Measurements from ENCODE around the gene UNC13A.

DNA sequence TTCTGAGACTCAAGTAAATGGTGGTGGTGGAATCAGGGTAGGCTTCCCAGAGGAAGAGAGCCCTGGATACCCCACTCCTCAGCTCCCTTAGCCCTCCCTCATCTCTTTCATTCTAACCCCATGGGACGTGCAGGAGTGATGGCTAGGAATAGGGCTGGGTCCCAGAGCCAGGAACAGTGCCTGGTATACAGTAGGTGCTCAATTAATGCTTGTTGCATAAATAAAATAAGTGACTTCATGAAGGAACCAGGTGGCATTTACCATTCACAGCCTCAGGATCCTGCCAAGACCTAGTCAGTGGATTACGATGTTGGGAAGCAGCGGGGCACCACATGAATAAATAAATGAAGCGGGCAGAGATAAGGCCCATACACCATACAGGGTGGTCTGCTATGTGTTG lies 3.9 kb downstream of the UNC13A start:
- TF ChIP-seq POLR2A (IDR thresholded peaks at IDR 0.05; ENCODE audit: borderline replicate concordance, extremely low read depth, insufficient read depth, insufficient read length) (no peak), EZH2 (IDR thresholded peaks at IDR 0.05) (no peak), SP1 (IDR thresholded peaks at IDR 0.05; ENCODE audit: low read depth) (no peak), SRF (IDR thresholded peaks at IDR 0.05; ENCODE audit: low read depth) (no peak), ZNF274 (IDR thresholded peaks at IDR 0.05; ENCODE audit: low read depth, low read length) (no peak), ZFX (IDR thresholded peaks at IDR 0.05) (no peak)
- TF ChIP-seq, protein P1, sequence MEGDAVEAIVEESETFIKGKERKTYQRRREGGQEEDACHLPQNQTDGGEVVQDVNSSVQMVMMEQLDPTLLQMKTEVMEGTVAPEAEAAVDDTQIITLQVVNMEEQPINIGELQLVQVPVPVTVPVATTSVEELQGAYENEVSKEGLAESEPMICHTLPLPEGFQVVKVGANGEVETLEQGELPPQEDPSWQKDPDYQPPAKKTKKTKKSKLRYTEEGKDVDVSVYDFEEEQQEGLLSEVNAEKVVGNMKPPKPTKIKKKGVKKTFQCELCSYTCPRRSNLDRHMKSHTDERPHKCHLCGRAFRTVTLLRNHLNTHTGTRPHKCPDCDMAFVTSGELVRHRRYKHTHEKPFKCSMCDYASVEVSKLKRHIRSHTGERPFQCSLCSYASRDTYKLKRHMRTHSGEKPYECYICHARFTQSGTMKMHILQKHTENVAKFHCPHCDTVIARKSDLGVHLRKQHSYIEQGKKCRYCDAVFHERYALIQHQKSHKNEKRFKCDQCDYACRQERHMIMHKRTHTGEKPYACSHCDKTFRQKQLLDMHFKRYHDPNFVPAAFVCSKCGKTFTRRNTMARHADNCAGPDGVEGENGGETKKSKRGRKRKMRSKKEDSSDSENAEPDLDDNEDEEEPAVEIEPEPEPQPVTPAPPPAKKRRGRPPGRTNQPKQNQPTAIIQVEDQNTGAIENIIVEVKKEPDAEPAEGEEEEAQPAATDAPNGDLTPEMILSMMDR (IDR thresholded peaks at IDR 0.05 in 2 of 3, conservative IDR thresholded peaks at IDR 0.05 in 1 of 3; ENCODE audit: borderline replicate concordance in 1 of 3, insufficient read depth in 1 of 3, low read depth in 2 of 3, low read length in 2 of 3): no peak

All from HCT116 (cell line).